Fibroblast of pulmonary artery (primary cell): ENCODE data around the gene ZDHHC8.

Experiments
- DNase-seq: peaks from one replicate; pipeline ENCODE4 v3.0.0-alpha.2; 2010; ENCODE audit warnings: low read depth
- H3K4me3 ChIP-seq: replicated peaks from 2 replicates; pipeline ENCODE4 v1.5.1; 2011; ENCODE audit warnings: low read depth, mild to moderate bottlenecking, control low read depth, low read length, moderate library complexity
- TF ChIP-seq, protein P1 (sequence below): IDR thresholded peaks from 2 replicates; pipeline ENCODE4 v1.5.1; 2011; ENCODE audit warnings: mild to moderate bottlenecking, control low read depth, low read length, inconsistent platforms; ENCODE audit errors: missing control alignments

ZDHHC8 gene

DNA sequence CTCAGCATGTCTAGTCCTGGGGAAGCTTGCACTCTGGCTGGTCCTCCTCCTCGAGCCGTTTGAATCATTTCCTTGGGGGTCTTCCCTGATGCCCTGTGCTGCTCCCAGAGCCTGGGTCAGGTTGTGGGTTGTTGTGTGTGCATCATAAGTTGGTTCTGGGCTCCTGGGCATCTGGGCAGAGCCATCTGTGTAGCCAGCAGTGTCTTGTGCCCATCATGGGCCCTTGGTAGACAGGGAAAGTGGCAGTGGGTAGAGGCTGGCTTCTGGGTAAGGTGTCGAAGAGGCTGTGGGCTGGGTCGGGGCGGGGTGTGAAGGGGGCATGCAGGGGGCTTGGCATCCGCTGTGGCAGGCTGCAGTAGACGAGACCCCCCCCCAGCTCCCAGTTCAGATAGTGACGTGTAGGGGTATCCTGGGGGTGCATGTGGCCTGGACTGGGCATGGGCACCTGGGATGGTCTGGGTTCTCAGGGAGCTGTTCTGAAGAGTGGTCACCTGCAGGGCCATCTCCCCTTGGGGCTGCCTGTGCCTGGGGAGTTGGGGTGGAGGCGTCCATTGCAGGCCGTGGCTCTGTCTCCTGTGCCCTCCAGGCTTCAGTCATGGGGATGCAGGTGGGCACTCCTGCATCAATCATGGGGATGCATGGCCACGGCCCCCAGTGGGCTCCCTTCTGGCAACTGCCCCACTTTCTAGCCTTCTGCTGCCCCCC, 7.4 kb upstream of the ZDHHC8 start:
- DNase-seq, result no peak
- TF ChIP-seq, protein P1, sequence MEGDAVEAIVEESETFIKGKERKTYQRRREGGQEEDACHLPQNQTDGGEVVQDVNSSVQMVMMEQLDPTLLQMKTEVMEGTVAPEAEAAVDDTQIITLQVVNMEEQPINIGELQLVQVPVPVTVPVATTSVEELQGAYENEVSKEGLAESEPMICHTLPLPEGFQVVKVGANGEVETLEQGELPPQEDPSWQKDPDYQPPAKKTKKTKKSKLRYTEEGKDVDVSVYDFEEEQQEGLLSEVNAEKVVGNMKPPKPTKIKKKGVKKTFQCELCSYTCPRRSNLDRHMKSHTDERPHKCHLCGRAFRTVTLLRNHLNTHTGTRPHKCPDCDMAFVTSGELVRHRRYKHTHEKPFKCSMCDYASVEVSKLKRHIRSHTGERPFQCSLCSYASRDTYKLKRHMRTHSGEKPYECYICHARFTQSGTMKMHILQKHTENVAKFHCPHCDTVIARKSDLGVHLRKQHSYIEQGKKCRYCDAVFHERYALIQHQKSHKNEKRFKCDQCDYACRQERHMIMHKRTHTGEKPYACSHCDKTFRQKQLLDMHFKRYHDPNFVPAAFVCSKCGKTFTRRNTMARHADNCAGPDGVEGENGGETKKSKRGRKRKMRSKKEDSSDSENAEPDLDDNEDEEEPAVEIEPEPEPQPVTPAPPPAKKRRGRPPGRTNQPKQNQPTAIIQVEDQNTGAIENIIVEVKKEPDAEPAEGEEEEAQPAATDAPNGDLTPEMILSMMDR, result no peak
- H3K4me3 ChIP-seq, result no peak overlapping the region

DNA sequence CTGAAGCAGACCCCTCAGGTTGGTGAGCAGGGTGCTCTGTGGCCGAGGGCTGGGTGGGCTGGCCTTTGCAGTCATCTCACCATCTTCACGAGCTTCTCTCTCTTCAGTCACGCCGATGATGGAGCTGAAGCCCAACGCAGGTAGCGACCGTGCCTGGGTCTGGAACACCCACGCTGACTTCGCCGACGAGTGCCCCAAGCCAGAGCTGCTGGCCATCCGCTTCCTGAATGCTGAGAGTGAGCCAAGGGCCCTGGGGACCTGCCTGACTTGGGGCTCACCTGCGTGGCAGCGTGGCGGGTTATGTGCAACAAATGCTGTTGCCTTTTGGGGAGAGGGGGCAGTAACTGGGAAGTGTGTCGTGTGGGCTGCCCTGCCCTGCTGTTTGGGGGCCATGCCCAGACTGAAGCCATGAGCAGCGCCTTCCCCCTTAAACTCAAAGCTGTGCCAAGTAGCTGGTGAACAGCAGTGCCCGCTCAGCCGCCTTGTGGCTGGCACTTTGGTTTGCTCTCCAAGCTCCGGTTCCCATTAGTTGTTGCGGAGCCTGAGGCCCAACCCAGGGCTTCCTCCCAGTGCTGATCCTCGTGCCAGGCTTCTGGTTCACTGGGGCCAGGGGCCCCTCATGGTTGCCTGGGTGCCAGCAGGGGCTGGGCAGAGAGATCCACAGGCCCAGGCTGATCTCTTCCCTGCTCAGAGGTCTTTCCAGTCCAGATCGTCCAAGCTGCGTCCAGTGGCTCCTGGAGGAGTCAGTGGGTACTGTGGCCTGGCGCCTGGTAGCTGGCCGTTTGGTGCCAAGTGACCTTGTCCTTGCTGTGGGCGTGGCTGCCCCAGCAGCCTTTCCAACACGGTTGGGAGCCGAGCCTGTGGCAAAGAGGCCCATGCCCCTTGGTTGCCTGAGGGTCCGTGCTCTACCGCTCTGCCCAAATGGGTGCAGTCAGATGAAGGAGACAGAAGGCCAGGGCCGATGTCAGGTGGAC, 6.1 kb upstream of the ZDHHC8 start:
- TF ChIP-seq, protein P1, result no peak
- no peak for DNase-seq
- H3K4me3 ChIP-seq, result no peak overlapping the region

DNA sequence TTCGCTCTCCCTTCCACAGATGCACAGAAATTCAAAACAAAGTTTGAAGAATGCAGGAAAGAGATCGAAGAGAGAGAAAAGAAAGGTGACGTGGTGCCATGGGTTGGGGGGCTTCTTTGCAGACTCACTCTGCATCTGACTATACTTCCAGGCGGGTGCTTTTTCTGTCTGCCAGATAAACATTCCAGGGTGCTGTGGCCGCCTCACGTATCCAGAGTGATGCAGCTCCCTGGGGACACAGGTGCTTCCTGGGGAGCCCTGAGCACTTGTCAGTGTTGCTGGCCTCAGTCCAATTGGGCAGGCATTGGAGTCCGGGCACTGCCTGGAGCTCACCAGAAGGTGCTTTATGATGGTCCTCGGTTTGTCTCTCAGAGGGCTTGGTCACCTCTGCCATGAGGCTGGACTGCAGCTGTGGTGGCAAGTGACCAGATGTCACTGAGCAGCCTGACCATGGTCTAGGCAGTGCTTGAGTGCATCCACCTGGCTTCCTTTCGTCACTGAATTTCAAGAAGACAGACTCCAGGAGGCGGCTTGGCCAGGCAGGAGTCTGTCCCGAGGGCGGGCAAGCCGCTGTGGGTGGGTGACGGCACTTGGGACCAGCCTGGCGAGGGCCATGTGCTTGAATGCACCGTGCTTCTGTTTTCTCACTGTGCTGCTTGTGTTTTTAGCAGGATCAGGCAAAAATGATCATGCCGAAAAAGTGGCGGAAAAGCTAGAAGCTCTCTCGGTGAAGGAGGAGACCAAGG, 5.1 kb upstream of the ZDHHC8 start:
- TF ChIP-seq, protein P1, result no peak
- no peak for DNase-seq
- no peak overlapping the region for H3K4me3 ChIP-seq

DNA sequence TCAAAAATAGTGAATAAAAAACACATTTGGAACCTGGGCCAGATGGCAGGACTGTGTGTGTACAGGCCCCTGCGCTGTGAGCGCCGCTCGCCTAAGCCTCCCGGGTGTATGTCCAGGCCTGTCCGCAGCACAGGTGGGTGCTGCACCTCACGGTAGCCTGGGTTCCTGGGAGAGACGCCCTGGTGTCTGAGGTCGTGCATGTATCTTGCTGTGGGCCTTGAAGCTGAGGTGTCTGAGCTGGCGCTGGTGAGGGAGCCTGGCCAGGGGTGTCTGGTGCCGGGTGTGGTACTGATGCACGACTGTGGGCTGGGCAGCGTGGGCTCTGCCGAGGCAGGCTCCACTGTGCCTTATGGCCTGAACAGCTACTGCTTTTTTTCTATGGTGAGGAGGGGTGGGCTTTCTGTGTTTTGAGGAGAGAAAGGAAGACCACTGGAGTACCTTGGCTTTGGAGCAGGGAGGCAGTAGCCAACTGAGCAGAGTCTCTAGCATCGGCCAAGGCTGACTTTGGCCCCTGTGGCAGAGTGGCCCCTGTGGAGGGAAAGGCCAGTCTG, 4.2 kb upstream of the ZDHHC8 start:
- H3K4me3 ChIP-seq, result no peak overlapping the region
- TF ChIP-seq, protein P1, result no peak
- DNase-seq, result no peak

DNA sequence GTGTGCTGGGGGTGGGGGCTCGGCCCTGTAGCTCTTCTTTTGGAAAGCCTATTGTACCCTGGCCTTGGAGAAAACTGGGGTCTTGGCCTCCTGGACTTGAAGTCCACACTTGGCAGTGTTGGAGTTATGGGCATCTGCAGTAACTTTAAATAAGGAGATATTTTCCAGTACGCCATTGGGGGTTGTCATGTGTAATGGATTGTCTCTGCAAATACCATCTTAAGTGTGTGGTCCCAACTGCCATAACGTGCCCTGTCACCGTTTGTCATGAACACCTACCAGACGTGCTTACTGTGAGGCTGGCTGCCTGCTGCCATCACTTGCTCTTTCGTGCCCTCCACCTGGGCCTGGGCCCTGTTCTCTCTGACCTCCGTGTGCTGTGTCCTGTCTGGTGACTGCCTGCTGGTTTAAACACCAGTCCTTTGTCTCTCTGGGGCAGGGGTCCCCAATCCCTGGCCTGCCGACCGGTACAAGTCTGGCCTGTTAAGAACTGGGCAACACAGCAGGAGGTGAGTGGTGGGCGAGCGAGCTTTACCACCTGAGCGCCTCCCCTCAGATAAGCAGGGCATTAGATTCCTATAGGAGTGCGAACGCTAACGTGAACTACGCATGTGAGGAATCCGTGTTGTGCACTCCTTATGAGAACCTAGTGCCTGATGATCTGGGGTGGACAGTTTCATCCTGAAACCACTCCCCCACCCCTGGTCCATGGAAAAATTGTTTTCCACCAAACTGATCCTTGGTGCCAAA, 3.6 kb upstream of the ZDHHC8 start:
- TF ChIP-seq, protein P1, result no peak
- no peak for DNase-seq
- no peak overlapping the region for H3K4me3 ChIP-seq

DNA sequence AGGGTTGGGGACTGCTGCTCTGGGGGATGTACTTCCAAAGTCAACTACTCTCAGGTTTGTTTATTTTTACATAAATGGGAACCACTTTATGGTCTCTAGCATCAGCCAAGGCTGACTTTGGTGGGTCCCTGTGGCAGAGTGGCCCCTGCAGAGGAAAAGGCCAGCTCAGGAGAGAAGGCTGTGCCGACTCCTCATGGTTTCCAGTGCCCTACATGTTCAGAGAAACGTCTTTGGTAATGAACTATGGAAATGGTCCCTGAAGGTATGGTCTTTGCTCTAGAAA, 3.0 kb upstream of the ZDHHC8 start:
- DNase-seq, result no peak
- TF ChIP-seq, protein P1, result no peak
- no peak overlapping the region for H3K4me3 ChIP-seq
